H1 (cell line): Measurements from ENCODE around the gene SESN3. TPM values are rescaled to one million over a fixed set of nuclear protein-coding genes. Genes with fewer than 3 reads are reported as not detected.

ENCODE experiments used
- CTCF ChIA-PET: fragments of 300-600 bp; sonication (Branson Sonifier 250); formaldehyde crosslinking; loops from one replicate; lab custom pipeline; 2021; ENCODE audit not compliant: partially characterized antibody; lab: Charles Lee
- POLR2A ChIA-PET: fragments of 300-600 bp; sonication (Branson Sonifier 250); formaldehyde crosslinking; loops from one replicate; lab custom pipeline; 2021; ENCODE audit warnings: inconsistent platforms; ENCODE audit not compliant: partially characterized antibody; lab: Charles Lee
- DNase-seq, 2 experiments: peaks; one replicate each; pipeline versions ENCODE4 v3.0.0 to v3.0.0-alpha.2; 2010 to 2022; ENCODE audit warnings: low spot score in 2 of 2, low read depth in 1 of 2, mixed read lengths in 1 of 2
- FAIRE-seq: peaks from 2 replicates; lab custom pipeline; 2011; peaks lifted over from hg19 to GRCh38; lab: Jason Lieb, UNC
- H2AFZ ChIP-seq: 2 replicates; pipeline ENCODE4 v1.8.1; 2012; ENCODE audit warnings: low read length, inconsistent platforms
- H2AK5ac ChIP-seq: 2 replicates; pipeline ENCODE4 v1.6.1; 2013; ENCODE audit warnings: low read depth, low read length
- H2BK120ac ChIP-seq: replicated peaks from 2 replicates; pipeline ENCODE3; 2013; ENCODE audit warnings: low read depth, low read length, inconsistent platforms
- H2BK12ac ChIP-seq: 2 replicates; pipeline ENCODE4 v1.6.1; 2013; ENCODE audit warnings: low read depth, low read length
- H2BK15ac ChIP-seq: 2 replicates; pipeline ENCODE4 v1.6.1; 2013; ENCODE audit warnings: low read length
- H2BK20ac ChIP-seq: 2 replicates; pipeline ENCODE4 v1.6.1; 2013; ENCODE audit warnings: low read length
- H2BK5ac ChIP-seq: 2 replicates; pipeline ENCODE4 v1.6.1; 2013; ENCODE audit warnings: low read depth, low read length
- H3K14ac ChIP-seq: 2 replicates; pipeline ENCODE4 v1.6.1; 2013; ENCODE audit warnings: inconsistent platforms; ENCODE audit not compliant: insufficient read length
- H3K18ac ChIP-seq: 2 replicates; pipeline ENCODE4 v1.6.1; 2013; ENCODE audit warnings: low read length; ENCODE audit errors: extremely low read depth
- H3K23ac ChIP-seq: 2 replicates; pipeline ENCODE4 v1.6.1; 2013; ENCODE audit warnings: inconsistent platforms; ENCODE audit not compliant: insufficient read length
- H3K23me2 ChIP-seq: 2 replicates; pipeline ENCODE4 v1.6.1; 2013; ENCODE audit warnings: low read depth, low read length
- H3K27ac ChIP-seq: 2 replicates; pipeline ENCODE4 v1.6.1; 2011; ENCODE audit warnings: low read depth, low read length, inconsistent platforms
- H3K27me3 ChIP-seq, 4 experiments: replicated peaks in 1 of 4; 1 replicate in 1 of 4; 2 replicates in 3 of 4; pipeline versions ENCODE4 v1.6.1 to v1.8.1; 2011 to 2013; ENCODE audit warnings: low read length in 3 of 4, mild to moderate bottlenecking in 3 of 4, inconsistent platforms in 2 of 4, mixed read lengths in 2 of 4, moderate library complexity in 1 of 4; ENCODE audit not compliant: control insufficient read depth in 3 of 4, insufficient read depth in 3 of 4; ENCODE audit errors: extremely low read depth in 1 of 4
- H3K36me3 ChIP-seq, 4 experiments: 2 replicates each; pipeline versions ENCODE4 v1.6.1 to v1.8.1; 2011 to 2013; ENCODE audit warnings: mild to moderate bottlenecking in 4 of 4, low read length in 3 of 4, moderate library complexity in 2 of 4, control low read depth in 1 of 4, inconsistent platforms in 1 of 4; ENCODE audit not compliant: insufficient read depth in 4 of 4, control insufficient read depth in 2 of 4
- H3K4ac ChIP-seq: replicated peaks from 2 replicates; pipeline ENCODE3; 2013; ENCODE audit warnings: low read length, low read depth, mixed read lengths, inconsistent platforms; ENCODE audit not compliant: insufficient read length
- H3K4me1 ChIP-seq, 4 experiments: replicated peaks in 1 of 4; 1 replicate in 1 of 4; 2 replicates in 3 of 4; pipeline versions ENCODE4 v1.6.1 to v1.8.1; 2011 to 2013; ENCODE audit warnings: low read length in 3 of 4, inconsistent platforms in 2 of 4, mixed read lengths in 1 of 4; ENCODE audit not compliant: insufficient read depth in 4 of 4, control insufficient read depth in 3 of 4
- H3K4me2 ChIP-seq, 2 experiments: 2 replicates each; pipeline versions ENCODE4 v1.6.1 to v1.8.1; 2011 to 2013; ENCODE audit warnings: low read depth in 2 of 2, low read length in 2 of 2, control low read depth in 1 of 2, inconsistent platforms in 1 of 2, mild to moderate bottlenecking in 1 of 2; ENCODE audit not compliant: insufficient read depth in 1 of 2
- H3K4me3 ChIP-seq, 4 experiments: fragments of 200-600, 300-600 bp in 1 of 4; sonication (generic), shearing (Covaris generic), sonication (Bioruptor Twin) in 1 of 4; 2 replicates each; pipeline versions ENCODE4 v1.5.1 to v1.8.1; 2011 to 2016; ENCODE audit warnings: low read length in 4 of 4, low read depth in 3 of 4, control low read depth in 2 of 4, inconsistent platforms in 2 of 4, mild to moderate bottlenecking in 2 of 4, mixed read lengths in 1 of 4, moderate library complexity in 1 of 4; ENCODE audit not compliant: insufficient read depth in 2 of 4; ENCODE audit errors: extremely low read depth in 1 of 4
- H3K56ac ChIP-seq: replicated peaks from 2 replicates; pipeline ENCODE3; 2013; ENCODE audit warnings: low read depth, mild to moderate bottlenecking, mixed read lengths, low read length, inconsistent platforms; ENCODE audit not compliant: insufficient read length
- H3K79me1 ChIP-seq: 2 replicates; pipeline ENCODE4 v1.6.1; 2013; ENCODE audit warnings: low read depth, low read length, control low read depth
- H3K79me2 ChIP-seq, 2 experiments: 2 replicates each; pipeline versions ENCODE4 v1.6.1 to v1.8.1; 2012 to 2013; ENCODE audit warnings: low read length in 2 of 2, mild to moderate bottlenecking in 2 of 2, inconsistent platforms in 1 of 2; ENCODE audit not compliant: insufficient read depth in 2 of 2, control insufficient read depth in 1 of 2
- H3K9ac ChIP-seq, 4 experiments: replicated peaks in 1 of 4; 1 replicate in 1 of 4; 2 replicates in 3 of 4; pipeline versions ENCODE4 v1.6.1 to v1.8.1; 2011 to 2013; ENCODE audit warnings: low read depth in 3 of 4, low read length in 3 of 4, control low read depth in 2 of 4, mild to moderate bottlenecking in 2 of 4, moderate library complexity in 2 of 4, inconsistent platforms in 1 of 4; ENCODE audit errors: extremely low read depth in 1 of 4
- H3K9me3 ChIP-seq, 2 experiments: 2 replicates each; pipeline versions ENCODE4 v1.6.1 to v1.8.1; 2012 to 2013; ENCODE audit warnings: mild to moderate bottlenecking in 2 of 2, moderate library complexity in 2 of 2, control low read depth in 1 of 2, inconsistent platforms in 1 of 2, low read depth in 1 of 2, low read length in 1 of 2, mixed read lengths in 1 of 2; ENCODE audit not compliant: insufficient read depth in 2 of 2
- H4K20me1 ChIP-seq, 2 experiments: replicated peaks in 1 of 2; 2 replicates each; pipeline versions ENCODE3 to v1.8.1; 2011 to 2013; ENCODE audit warnings: inconsistent platforms in 2 of 2, low read length in 2 of 2, mild to moderate bottlenecking in 1 of 2; ENCODE audit not compliant: insufficient read depth in 2 of 2, control insufficient read depth in 1 of 2
- H4K5ac ChIP-seq: 2 replicates; pipeline ENCODE4 v1.6.1; 2013; ENCODE audit warnings: low read length, low read depth, mixed read lengths, inconsistent platforms; ENCODE audit not compliant: insufficient read length
- H4K8ac ChIP-seq: 2 replicates; pipeline ENCODE4 v1.8.0; 2013; ENCODE audit warnings: mild to moderate bottlenecking, moderate library complexity, low read length, inconsistent platforms; ENCODE audit not compliant: insufficient read depth; ENCODE audit errors: extremely low read depth
- H4K91ac ChIP-seq: replicated peaks from 2 replicates; pipeline ENCODE3; 2013; ENCODE audit warnings: low read length, mixed read lengths, inconsistent platforms; ENCODE audit not compliant: insufficient read length
- KDM1A ChIP-seq: fragments of 200-600, 300-600 bp; sonication (generic); IDR thresholded peaks from 2 replicates; pipeline ENCODE4 v1.7.1; 2016; ENCODE audit warnings: mild to moderate bottlenecking, low read length, borderline replicate concordance
- TBP ChIP-seq: IDR thresholded peaks from 2 replicates; pipeline ENCODE4 v1.6.1; 2011; ENCODE audit warnings: low read depth, low read length, improper control_type of control experiment
- TEAD4 ChIP-seq: IDR thresholded peaks from 2 replicates; pipeline ENCODE4 v1.6.1; 2012; ENCODE audit warnings: low read depth, low read length, inconsistent platforms, mixed read lengths
- WGBS, 2 experiments: shearing (Covaris generic) in 1 of 2; methylation state at CpG; one replicate each; pipeline versions ENCODE4 v1.1.6 to v1.1.7; 2013 to 2015; ENCODE audit warnings: low lambda C conversion rate in 2 of 2, mixed read lengths in 2 of 2, inconsistent platforms in 1 of 2, low coverage in 1 of 2, missing lambda C conversion rate in 1 of 2; ENCODE audit not compliant: insufficient replicate concordance in 2 of 2, insufficient coverage in 1 of 2, insufficient read length in 1 of 2; ENCODE audit errors: extremely low coverage in 1 of 2, missing lambda C conversion rate in 1 of 2; 5-methylcytosine and 5-hydroxymethylcytosine counted together
- polyA plus RNA-seq, 7 experiments: library from polyadenylated mRNA; depleted of rRNA in 3 of 7; stranded (reverse) in 5 of 7; unstranded in 2 of 7; fragments of >200 nt in 5 of 7; fragments of 200-250 nt in 2 of 7; gene quantifications; 1 replicate in 5 of 7; 2 replicates in 1 of 7; 4 replicates in 1 of 7; pipeline versions ENCODE4 v1.2.1 to v1.2.3, GENCODE V29; 2011 to 2013; ENCODE audit warnings: missing spikeins in 2 of 7, mixed read lengths in 2 of 7
- total RNA-seq: library from RNA; stranded (reverse); fragmentation: NEBNext Ultra II Directional; extraction: Animal tissue kit (Norgen Biotek cat#: 25700); gene quantifications from 2 replicates; pipeline ENCODE4 v1.2.1, GENCODE V29; 2021

Gene SESN3
- total and polyA plus RNA-seq, 2 of the 8 experiments (the other 6 are each of a cell fraction or from before 2014, with no cell fraction given): 10.2 to 31.1 TPM

DNA sequence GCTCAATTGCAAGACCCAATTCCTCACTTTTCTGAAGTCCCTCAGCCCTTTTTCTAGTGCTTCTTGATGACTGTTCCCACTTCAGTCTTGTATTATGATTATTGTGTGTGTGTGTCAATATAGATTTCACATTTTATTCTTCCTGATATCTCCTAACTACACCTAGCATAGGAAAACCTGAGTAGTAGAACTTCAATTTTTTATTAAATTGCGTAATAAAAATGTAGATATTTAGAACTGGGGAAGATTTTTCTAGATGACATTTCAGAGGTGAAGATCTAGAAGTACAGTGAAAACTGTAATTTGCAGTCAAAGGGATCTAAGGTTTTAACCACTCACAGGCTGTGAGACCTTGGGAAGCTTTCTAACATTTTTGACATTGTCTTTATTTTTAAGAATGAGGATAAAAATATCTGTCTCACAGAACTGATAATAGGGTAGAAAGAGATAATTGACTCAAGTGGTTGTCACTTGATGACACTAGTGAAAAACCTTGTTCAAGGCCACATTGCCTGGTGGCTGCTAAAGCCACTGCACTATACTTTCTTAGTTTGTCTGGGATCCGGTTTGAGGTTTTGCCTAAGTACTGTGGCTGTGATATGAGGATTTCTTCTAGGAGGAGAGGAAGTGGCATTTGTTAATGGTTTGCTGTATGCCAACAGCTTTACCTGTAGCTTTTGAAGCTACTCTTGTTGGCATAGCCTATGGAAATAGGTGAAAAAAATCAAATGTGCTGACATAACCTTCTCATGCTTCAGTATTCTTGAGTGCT is 32.2 kb upstream of the SESN3 start:
- Histone ChIP-seq H3K79me2 (no peaks in the 10 kb centered on the region), H3K23me2 (no peaks in the 10 kb centered on the region; the same call in 1 of the 2 replicates), H3K4ac (no peak overlapping the region), H3K27me3 (peaks cover 0 to 1% (median 0%) of the 10 kb centered on the region in 4 experiments; a peak in 1 of 7 replicates), H3K9me3 (no peaks in the 10 kb centered on the region), H2AK5ac (no peak overlapping the region), H2BK15ac (no peak overlapping the region), H3K36me3 (no peaks in the 10 kb centered on the region), H3K56ac (no peak overlapping the region), H3K27ac (no peak overlapping the region), H4K91ac (no peak overlapping the region), H3K14ac (no peak overlapping the region), H2BK12ac (no peak overlapping the region), H3K23ac (no peak overlapping the region), H3K4me2 (no peak overlapping the region), H4K8ac (no peak overlapping the region), H2BK20ac (no peak overlapping the region), H4K5ac (no peak overlapping the region), H2BK120ac (no peak overlapping the region), H2AFZ (no peak overlapping the region), H3K18ac (no peak overlapping the region), H4K20me1 (no peaks in the 10 kb centered on the region), H3K9ac (no peak overlapping the region), H3K4me3 (no peak overlapping the region), H2BK5ac (no peak overlapping the region), H3K79me1 (no peaks in the 10 kb centered on the region), H3K4me1 (peaks cover 0 to 5% (median 0%) of the 10 kb centered on the region in 4 experiments; a peak in 3 of 7 replicates)
- DNase-seq (no peak), FAIRE-seq (no peak)
- TF ChIP-seq TBP: no peak
- TF ChIP-seq KDM1A: no peak
- TF ChIP-seq TEAD4: no peak
- ChIA-PET CTCF (no interaction called here), POLR2A (no interaction called here)
- 89% methylated on average over 2 of the region's 2 CpGs; no CpG with 5 or more reads in 1 of the 2 experiments for WGBS, 2 experiments
